Stimulated activated CD4-positive, alpha-beta T cell treated with anti-CD3 and anti-CD28 coated beads, TNF-alpha, amount 100 ng/mL, for 1 hour (primary cell): ENCODE data around the gene EIF4B.

Source experiments
- DNase-seq, 3 donors: peaks; one replicate each; pipeline ENCODE4 v3.0.0-alpha.2; 2020; ENCODE audit warnings: low read depth in 3 of 3, low spot score in 1 of 3

EIF4B gene

DNA sequence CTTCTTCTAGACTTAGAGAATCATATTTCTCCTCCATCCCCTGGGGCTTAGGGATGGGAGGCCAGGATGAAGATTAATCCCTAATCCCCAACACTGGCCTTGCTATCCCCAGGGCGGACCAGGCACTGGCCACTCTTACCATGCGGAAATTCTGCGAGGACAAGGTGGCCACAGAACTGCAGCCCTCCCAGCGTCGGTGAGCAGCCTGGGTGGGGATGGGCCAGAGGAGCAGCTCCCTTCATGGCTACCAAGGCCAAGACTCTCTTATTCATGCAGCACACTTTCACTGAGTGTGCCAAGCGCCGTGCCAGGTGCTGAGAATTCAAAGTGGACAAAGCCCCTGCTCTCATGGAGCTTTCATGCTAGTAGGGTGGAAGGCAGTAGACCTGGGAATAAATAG lies 50.6 kb downstream of the EIF4B start:
- DNase-seq, result no peak

DNA sequence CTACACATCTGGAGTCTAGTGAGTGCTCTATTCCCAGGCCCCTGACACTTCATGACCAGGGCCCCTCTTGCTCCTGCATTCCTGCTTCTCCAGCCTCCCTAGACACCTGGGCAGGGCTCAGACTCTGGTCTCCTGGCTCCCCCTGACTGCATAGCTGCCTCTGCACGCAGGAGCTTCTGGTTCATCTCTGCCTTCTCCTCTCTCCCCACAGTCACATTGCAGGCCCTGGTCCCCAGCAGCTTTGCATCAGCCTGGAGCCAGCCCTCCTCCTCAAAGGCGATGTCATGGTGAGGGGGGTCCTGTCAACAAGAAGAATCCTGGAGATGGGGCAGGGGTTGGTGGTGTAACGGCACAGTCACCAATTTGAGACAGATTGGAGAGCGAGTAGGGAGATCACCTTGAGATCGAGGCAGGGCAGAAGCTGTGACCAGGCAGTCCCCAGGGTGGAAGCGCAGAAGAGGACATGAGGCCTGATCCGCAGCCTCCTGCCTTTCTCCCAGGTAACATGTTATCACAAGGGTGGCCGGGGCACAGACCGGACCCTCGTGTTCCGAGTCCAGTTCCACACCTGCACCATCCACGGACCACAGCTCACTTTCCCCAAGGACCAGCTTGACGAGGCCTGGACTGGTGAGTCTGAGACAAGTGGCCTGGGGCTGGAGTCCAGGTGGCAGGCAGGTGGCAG lies 51.7 kb downstream of the EIF4B start:
- DNase-seq, result no peak

DNA sequence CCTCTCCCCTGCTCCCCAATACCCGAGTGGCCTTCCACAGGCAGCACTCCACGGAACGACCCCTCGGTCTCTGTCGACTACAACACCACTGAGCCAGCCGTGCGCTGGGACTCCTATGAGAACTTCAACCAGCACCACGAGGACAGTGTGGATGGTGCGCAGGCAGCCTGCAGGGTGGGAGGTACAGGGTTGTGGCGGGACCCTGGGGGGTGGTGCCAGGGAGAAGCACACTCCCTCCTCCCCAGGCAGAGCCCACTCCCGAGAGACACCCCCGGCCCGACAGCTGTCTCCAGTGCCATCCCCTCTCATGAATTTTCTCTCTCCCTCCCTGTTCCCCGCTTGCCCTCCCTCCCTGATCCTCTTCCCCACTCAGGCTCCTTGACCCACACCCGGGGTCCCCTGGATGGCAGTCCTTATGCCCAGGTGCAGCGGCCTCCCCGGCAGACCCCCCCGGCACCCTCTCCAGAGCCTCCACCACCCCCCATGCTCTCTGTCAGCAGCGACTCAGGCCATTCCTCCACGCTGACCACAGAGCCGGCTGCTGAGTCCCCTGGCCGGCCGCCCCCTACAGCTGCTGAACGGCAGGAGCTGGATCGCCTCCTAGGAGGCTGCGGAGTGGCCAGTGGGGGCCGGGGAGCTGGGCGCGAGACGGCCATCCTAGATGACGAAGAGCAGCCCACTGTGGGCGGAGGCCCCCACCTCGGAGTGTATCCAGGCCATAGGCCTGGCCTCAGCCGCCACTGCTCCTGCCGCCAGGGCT lies 52.6 kb downstream of the EIF4B start:
- DNase-seq, result no peak

DNA sequence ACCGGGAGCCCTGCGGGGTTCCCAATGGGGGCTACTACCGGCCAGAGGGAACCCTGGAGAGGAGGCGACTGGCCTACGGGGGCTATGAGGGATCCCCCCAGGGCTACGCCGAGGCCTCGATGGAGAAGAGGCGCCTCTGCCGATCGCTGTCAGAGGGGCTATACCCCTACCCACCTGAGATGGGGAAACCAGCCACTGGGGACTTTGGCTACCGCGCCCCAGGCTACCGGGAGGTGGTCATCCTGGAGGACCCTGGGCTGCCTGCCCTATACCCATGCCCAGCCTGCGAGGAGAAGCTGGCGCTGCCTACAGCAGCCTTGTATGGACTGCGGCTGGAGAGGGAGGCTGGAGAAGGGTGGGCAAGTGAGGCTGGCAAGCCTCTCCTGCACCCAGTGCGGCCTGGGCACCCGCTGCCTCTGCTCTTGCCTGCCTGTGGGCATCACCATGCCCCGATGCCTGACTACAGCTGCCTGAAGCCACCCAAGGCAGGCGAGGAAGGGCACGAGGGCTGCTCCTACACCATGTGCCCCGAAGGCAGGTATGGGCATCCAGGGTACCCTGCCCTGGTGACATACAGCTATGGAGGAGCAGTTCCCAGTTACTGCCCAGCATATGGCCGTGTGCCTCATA lies 53.3 kb downstream of the EIF4B start:
- no peak for DNase-seq

DNA sequence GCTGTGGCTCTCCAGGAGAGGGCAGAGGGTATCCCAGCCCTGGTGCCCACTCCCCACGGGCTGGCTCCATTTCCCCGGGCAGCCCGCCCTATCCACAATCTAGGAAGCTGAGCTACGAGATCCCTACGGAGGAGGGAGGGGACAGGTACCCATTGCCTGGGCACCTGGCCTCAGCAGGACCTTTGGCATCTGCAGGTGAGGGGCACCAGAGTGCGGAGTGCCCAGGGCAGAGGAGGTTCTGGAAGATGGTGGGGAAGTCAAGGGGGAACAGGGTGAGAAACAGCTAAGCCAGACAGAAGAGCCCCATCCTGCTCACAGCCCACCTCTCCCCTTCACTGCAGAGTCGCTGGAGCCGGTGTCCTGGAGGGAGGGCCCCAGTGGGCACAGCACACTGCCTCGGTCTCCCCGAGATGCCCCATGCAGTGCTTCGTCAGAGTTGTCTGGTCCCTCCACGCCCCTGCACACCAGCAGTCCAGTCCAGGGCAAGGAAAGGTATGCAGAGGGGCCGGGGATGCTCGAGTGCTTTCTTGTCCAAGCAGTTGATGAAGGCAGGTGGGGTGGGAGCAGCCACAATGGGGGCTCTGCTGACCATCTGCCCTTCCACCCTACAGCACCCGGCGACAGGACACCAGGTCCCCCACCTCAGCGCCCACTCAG lies 53.9 kb downstream of the EIF4B start:
- DNase-seq, result no peak

DNA sequence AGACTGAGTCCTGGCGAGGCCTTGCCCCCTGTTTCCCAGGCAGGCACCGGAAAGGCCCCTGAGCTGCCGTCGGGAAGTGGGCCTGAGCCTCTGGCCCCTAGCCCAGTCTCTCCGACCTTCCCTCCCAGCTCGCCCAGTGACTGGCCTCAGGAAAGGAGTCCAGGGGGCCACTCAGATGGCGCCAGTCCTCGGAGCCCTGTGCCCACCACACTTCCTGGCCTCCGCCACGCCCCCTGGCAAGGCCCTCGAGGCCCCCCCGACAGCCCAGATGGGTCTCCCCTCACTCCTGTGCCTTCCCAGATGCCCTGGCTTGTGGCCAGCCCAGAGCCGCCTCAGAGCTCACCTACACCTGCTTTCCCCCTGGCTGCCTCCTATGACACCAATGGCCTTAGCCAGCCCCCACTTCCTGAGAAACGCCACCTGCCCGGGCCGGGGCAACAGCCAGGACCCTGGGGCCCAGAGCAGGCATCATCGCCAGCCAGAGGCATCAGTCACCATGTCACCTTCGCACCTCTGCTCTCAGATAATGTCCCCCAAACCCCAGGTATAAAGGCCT lies 54.5 kb downstream of the EIF4B start:
- DNase-seq, result no peak

DNA sequence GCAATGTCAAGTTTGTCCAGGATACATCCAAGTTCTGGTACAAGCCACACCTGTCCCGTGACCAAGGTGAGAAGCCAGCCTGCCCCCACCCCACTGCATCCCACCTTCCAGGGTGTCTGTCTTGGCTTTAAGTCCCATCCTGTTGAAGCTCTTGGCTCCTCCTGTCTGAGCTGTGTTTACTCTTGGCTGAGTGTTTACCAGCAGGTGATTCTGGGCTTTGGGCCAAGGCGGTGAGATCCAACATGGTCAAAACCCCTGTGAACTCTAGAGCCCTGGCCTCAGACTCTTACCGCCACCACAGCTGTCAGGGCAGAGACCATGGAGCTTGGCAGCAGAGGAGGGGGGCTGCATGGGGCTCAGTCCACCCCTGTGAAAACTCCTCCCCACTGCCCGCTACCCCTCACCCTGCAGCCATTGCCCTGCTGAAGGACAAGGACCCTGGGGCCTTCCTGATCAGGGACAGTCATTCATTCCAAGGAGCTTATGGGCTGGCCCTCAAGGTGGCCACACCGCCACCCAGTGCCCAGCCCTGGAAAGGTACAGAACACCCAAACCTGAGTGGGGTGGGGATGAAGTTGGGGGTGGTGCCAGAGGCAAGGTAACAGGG lies 55.3 kb downstream of the EIF4B start:
- no peak for DNase-seq

DNA sequence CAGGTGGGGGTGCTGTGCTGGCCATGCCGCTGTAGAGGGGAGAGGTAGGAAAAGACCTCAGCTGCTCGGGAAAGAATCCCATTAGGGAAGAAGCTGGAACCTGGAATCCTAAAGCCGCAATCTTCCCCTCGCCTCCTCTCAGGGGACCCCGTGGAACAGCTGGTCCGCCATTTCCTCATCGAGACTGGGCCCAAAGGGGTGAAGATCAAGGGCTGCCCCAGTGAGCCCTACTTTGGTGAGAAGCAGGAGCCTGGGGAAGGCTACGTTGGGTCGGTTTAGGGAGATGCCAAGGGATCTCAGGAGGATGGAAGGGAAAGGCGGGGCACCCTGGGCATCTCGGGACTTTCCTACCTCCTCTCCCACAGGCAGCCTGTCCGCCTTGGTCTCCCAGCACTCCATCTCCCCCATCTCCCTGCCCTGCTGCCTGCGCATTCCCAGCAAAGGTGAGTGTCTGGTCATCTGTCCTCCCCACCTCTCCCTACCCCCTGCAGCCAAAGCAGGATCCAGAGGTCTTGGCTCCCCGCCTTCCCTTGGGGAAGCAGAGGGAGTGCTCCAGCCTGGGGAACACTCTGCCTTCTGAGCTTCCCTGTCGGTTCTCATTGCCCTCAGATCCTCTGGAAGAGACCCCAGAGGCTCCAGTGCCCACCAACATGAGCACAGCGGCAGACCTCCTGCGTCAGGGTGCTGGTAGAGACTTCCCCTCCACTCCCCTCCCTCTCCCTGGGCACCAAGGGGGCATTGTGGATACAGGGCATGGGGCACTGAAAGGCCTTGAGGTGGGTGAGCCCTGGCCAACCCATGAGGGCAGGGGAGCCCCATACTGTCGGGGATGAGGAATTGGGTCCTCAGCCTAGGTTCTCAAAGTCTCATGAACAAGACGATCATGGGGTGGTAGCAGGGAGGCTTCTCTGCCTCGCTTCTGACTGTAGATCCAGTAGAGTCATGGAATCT lies 56.0 kb downstream of the EIF4B start:
- no peak for DNase-seq

DNA sequence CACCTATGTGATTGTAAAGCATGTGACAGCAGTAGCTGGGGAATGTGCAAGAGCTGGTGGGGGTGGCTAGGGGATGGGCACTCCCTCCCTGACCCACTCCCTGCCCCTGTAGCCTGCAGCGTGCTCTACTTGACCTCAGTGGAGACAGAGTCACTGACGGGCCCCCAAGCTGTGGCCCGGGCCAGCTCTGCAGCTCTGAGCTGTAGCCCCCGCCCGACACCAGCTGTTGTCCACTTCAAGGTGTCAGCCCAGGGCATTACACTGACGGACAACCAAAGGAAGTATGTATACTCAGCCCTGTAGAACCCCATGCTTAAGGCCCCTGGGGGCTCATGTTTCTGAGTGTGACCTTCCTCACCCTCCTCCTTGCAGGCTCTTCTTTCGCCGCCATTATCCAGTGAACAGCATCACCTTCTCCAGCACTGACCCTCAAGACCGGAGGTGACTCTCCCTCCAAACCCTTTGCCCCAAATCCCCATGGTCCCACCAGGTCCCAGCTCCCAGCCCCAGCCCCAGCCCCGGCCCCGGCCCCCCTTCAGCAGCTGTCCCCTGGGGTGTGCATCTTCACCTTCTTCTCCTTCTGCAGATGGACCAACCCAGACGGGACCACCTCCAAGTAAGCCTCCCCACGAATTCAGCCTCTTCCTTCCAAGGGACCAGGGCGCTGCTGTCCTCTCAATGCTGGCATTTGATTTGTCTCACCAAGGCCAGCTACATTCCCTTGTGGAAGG lies 56.9 kb downstream of the EIF4B start:
- no peak for DNase-seq

DNA sequence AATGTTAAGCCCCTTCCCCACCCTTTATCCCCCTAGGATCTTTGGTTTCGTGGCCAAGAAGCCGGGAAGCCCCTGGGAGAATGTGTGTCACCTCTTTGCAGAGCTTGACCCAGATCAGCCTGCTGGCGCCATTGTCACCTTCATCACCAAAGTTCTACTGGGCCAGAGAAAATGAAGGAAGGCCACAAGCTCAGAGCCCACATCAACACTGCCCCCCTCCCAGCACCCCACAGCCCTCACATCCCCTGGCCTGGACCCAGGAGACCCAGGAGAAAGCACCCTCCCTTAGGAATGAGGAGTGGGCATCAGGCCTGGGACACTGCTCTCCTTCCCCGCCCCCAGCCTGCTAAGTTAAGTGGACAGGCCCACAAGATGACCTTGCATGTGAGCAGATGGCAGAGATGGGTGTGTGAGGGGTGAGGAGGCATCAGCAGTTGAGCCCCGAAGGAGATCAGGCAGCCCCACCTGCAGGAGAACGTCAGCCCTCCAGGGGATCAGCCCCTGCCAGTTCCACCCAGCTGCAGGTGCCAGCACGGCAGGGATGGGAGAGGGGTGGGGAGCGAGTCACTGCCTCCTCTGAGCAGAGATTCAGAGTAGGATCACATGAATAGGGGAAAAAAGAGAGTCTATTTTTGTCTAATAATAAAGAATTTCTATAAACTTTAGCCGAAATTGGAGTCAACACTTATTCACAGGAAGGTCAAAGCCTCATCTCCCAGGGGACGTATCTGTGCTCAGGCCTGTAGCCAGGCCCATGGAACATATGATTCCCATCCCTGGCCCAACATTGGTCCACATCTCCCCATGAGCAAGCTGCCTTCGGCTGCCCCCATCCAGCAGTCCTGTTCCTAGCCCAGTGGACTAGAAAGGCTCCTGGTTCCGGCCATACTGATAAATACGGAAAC lies 57.7 kb downstream of the EIF4B start:
- no peak for DNase-seq

DNA sequence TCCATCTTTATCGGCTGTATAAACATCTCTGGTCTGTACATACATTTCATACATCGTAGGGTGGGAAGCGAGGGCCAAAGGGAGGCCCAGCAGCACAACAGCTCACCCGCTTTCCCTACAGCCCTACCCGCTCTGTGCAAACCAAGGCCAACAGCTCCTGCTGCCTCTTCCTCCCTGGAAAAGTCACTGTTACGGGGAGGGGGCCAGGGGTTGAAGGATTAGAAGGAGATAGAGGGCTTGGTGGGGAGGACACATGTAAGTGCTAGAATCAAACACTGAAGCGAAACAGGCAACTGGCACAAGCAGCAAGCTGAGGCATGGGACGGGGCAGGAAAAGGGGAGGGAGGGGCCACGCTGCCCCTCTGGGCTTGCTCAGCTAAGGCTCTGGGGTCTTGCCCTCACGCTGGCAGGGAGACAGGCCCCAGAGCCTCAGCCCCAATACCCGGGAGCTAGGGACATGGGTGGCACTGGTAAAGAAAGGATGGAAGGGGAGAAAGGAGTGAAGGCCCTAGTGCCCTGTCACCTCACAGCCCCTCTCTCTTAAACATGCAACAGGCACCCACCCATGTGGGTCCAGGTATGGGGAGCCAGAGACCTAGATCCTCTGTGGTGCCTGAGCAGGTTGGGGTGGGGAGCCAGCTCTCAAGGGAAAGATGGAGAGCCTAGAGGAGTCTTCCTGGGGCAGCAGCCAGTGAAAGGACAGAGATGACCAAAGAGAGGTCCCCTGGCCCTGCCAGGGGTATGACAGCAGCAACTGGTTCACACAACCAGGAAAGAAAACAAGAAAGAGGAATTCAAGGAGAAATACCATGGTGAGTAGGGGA lies 58.6 kb downstream of the EIF4B start:
- no peak for DNase-seq

DNA sequence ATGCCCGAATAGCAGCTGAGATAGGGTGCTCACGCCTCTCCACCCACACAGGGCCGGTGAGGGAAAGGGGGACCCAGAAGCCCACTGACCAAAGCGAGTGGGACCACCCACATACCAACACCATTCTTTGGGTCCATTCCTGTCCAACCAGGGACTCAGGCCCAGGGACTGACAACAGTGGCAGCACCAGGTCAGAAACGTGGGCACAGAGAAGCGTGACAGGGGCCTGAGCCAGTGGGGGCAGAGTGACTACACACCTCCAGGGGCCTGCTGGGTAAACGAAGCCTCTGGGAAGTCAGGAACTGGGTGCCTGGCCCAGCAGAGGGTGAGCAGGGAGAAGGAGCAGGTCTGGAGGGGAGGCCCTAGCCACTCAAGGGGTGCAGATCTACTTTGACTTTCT lies 59.2 kb downstream of the EIF4B start:
- DNase-seq, result no peak

DNA sequence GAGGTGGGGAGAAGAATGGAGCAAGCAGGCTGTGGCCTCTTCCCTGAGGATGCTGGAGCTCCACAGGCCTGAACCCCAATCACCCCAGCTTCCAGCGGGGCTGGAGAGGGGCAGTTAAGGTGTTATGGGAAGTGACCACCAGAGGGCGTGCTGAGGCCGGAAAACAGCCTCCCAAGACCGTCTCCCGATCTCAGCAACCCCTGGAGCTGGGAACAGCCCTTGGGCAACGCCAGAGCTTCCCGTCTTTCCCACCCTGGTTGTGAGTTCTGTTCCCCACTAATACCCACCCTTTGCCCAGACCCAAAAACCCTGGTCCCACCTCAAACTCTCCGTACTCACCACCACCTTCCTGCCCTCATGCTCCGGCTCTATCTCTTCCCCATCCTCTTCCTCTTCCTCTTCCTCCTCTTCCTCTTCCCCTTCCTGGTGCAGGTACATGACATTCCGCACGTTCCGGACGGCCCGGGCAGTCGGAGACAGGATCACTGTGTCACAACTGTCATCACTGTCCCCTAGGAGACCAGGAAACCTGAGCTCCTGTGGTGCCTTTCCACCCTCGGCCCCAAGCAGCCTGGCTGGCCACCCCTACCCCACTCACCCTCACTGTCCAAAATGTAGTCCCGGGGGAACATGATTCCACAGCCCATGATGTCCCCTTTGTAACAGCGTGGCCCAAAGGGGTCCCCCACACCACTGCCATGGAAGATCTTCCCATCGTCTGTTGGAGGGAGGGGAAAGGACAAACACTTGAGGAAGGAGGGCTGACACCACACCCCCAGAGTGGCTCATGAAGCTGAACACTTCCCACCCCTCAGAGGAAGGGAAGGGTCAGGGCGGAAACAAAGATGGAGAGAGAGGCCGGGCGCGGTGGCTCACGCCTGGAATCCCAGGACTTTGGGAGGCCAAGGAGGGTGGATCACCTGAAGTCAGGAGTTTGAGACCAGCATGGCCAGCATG lies 60.0 kb downstream of the EIF4B start:
- peak in 2 of 3 donors; percentile 36 to 60 for DNase-seq

DNA sequence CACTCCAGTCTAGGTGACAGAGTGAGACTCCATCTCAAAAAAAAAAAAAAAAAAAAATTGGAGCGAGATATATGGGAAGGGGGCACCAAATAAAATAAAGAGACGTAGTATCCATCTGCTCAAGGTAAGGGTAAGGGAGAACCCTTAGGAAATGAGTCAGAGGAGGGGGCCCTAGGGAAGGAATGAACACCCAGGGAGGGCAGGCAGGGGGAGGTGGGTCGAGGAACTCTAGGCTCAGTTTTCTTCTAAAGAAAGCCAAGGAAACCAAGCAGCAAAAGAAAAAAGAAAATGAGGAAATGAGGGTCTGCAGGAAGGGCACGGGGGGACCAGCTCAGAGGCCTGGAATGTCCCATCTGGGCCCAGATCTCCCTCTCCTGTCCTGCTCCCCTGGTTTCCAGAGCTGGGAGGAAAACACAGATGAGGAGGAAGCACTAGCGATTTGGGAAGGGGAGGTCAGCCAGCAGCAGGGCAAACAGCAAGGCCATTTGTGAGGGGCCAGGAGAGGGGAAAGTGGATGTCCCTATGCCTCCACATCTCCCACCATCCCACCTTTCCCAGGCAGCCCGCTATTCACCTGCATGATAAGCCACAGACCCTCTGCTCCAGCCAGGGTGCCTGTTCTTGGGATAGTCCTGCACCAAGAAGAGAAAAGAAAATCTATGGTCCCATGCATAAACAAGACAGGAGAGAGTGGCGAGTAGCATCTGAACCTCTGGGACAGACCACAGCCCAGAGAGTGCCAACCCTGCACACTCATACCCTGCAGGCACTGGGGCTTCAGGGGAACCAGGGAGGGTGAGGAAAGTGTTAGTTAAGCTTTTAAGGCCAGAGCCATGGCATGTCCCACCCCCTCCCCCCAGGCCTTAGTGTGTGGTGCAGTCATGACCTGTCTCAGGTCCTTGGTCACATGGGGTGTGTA lies 61.1 kb downstream of the EIF4B start:
- no peak for DNase-seq
